ENCODE data around the gene CADM3.

DNA sequence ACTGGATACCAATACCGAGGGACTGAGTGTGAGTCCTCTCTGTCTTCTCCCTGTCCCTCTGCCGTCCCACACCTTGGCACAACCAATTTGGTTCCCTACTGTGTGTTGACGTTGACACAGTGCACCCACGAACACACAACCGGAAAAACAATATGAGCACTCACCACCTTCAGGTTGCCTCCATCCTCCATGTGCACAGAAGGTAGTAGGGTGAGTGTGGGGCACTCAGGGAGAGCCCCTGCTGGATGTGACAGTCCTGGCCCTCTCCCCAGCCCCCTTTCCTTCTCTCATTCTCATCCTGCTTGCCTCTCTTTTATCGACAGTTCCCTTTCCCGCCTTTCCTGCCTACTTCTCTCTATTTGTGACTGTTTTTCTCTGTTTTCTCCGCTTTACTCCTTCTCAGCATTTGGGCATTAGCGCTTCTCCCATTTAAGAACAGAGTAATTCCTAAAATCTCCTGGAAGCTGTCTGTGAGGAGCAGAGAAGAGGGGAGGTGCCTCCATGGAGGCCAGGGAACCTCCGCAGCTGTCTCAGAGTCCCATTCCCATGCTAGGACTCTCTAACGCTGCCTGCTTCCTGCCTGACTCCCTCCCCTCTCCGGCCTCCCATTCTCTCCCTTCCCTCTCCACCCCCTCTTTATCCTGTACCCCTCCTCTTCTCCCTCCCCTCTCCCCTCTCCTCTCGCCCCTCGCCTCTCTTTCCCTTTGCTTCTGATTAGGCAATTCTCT, 16.4 kb downstream of the CADM3 start:
- no peak for TF ChIP-seq POLR2A (IDR thresholded peaks at IDR 0.05)
- TF ChIP-seq, protein P1, sequence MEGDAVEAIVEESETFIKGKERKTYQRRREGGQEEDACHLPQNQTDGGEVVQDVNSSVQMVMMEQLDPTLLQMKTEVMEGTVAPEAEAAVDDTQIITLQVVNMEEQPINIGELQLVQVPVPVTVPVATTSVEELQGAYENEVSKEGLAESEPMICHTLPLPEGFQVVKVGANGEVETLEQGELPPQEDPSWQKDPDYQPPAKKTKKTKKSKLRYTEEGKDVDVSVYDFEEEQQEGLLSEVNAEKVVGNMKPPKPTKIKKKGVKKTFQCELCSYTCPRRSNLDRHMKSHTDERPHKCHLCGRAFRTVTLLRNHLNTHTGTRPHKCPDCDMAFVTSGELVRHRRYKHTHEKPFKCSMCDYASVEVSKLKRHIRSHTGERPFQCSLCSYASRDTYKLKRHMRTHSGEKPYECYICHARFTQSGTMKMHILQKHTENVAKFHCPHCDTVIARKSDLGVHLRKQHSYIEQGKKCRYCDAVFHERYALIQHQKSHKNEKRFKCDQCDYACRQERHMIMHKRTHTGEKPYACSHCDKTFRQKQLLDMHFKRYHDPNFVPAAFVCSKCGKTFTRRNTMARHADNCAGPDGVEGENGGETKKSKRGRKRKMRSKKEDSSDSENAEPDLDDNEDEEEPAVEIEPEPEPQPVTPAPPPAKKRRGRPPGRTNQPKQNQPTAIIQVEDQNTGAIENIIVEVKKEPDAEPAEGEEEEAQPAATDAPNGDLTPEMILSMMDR (IDR thresholded peaks at IDR 0.05) = no peak

All from adrenal gland (tissue), 5 donors.